CD4-positive, alpha-beta T cell (primary cell): ENCODE data around the gene FGFR1OP2. TPM values are rescaled to one million over a fixed set of nuclear protein-coding genes. Genes with fewer than 3 reads are reported as not detected.

ENCODE experiments used
- ATAC-seq: fragments of 200-7000 bp; cut with Tn5 transposase; one replicate; pipeline ENCODE4 v1.10.0; 2022; ENCODE audit warnings: mild to moderate bottlenecking; ENCODE audit not compliant: poor library complexity
- CTCF ChIA-PET: fragments of 350-600 bp; sonication (Branson Sonifier 250); formaldehyde crosslinking; loops from one replicate; lab custom pipeline; 2021; ENCODE audit warnings: antibody characterized with exemption, inconsistent platforms; lab: Charles Lee
- POLR2A ChIA-PET: fragments of 350-600 bp; sonication (Branson Sonifier 250); formaldehyde crosslinking; loops from one replicate; lab custom pipeline; 2021; ENCODE audit warnings: antibody characterized with exemption, inconsistent platforms; lab: Charles Lee
- DNase-seq, 14 experiments: peaks; one replicate each; pipeline ENCODE4 v3.0.0-alpha.2; 2013 to 2020; ENCODE audit warnings: mixed read lengths in 2 of 14
- H3K27ac ChIP-seq, 2 donors: one replicate each; pipeline versions ENCODE4 v1.5.1 to v1.7.0; 2013; ENCODE audit warnings: low read length in 2 of 2, low read depth in 1 of 2, mild to moderate bottlenecking in 1 of 2
- H3K27me3 ChIP-seq, 2 experiments: 1 replicate in 1 of 2; 2 replicates in 1 of 2; pipeline versions ENCODE4 v1.6.1 to v1.7.0; 2013; ENCODE audit warnings: low read length in 2 of 2, control low read depth in 1 of 2, mild to moderate bottlenecking in 1 of 2, moderate library complexity in 1 of 2; ENCODE audit not compliant: insufficient read depth in 2 of 2, control insufficient read depth in 1 of 2
- H3K36me3 ChIP-seq: one replicate; pipeline ENCODE4 v1.6.1; 2013; ENCODE audit warnings: low read length, control low read depth; ENCODE audit not compliant: insufficient read depth
- H3K4me1 ChIP-seq: one replicate; pipeline ENCODE4 v1.6.1; 2013; ENCODE audit warnings: low read length, control low read depth; ENCODE audit not compliant: insufficient read depth
- H3K4me3 ChIP-seq: one replicate; pipeline ENCODE4 v1.5.1; 2013; ENCODE audit warnings: mild to moderate bottlenecking, low read length, moderate library complexity
- H3K9me3 ChIP-seq, 2 experiments: 1 replicate in 1 of 2; 2 replicates in 1 of 2; pipeline versions ENCODE4 v1.6.1 to v1.7.0; 2013; ENCODE audit warnings: low read length in 2 of 2, mild to moderate bottlenecking in 2 of 2, control low read depth in 1 of 2, moderate library complexity in 1 of 2; ENCODE audit not compliant: control insufficient read depth in 1 of 2, insufficient read depth in 1 of 2
- H3K27ac Mint-ChIP-seq: one replicate; pipeline ENCODE4 v1.8.0; 2020; ENCODE audit warnings: mixed read lengths
- H3K27me3 Mint-ChIP-seq: one replicate; pipeline ENCODE4 v1.8.0; 2021; ENCODE audit warnings: mixed read lengths
- H3K36me3 Mint-ChIP-seq: one replicate; pipeline ENCODE4 v1.8.0; 2021; ENCODE audit warnings: low read depth, mixed read lengths
- H3K4me1 Mint-ChIP-seq: one replicate; pipeline ENCODE4 v1.8.0; 2021; ENCODE audit warnings: low read depth, mixed read lengths
- H3K4me3 Mint-ChIP-seq: one replicate; pipeline ENCODE4 v1.8.0; 2020; ENCODE audit warnings: mild to moderate bottlenecking, mixed read lengths
- H3K9me3 Mint-ChIP-seq: one replicate; pipeline ENCODE4 v1.8.0; 2020; ENCODE audit warnings: mixed read lengths
- intact Hi-C, 2 experiments: fragments of 100-400 bp; cut with DNase I in 1 of 2; cut with micrococcal nuclease in 1 of 2; formaldehyde crosslinking; loops; one replicate each; pipeline versions ENCODE4 v1.15.1 to v1.9.0; 2023 to 2025; cut with DNase I, micrococcal nuclease
- total RNA-seq, 174 experiments: library from RNA in 2 of 174; stranded (reverse) in 2 of 174; gene quantifications; one replicate each; pipeline ENCODE4 v1.2.3 and lab custom pipeline; 2021 to 2026
- TF ChIP-seq, protein P1 (sequence below): fragments of 200-600 bp; IDR thresholded peaks from one replicate; pipeline ENCODE4 v1.8.0; 2022; ENCODE audit warnings: antibody characterized with exemption, mild to moderate bottlenecking

FGFR1OP2 gene
- total RNA-seq, 2 experiments from 2014 or later: 44.8 to 46.8 TPM

DNA sequence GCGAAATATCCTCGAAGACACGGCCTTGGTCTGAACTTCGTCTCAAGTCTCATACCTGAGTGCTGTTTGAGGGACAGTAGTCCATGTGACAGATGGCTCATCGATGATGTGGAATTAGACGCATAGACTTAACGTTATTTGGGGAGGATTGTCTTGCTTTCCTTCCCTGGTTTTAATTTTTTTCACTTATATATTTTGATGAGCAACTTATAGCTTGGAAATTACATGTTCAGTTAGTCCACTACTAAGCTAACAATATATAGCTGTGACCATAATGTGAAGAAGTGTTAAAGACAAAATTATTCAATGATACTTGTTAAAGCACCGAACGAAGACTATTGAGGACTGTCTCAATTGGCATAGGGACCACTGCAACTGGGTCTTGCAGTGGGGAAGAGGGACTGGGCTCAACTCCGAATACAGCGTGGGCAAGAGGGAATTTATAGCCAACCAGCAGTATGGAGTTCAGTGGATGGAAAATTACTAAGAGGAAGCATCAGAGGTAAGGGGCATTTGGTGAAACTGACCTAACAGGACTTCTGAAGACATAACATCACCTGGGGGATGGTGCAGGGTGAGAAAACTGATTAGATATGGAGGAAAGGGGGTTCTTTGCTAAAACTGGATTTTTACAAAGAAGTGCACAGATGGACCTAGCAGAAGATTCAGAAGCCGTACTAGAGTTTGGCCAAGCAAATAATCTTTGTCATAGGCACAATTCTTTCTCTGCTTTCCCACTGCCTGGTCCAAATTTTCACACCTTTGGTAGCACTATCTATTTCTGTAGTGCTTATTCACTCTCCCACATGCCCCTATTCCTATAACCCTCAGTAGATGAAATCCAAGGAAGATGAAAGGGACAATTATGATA lies 76.8 kb downstream of the FGFR1OP2 start:
- ATAC-seq (no peak), DNase-seq (peak in 1 of 14 experiments; percentile 26)
- peaks cover 25% of the 10 kb centered on the region for H3K4me1 ChIP-seq
- ChIA-PET POLR2A (interaction anchor here (0.6 to 4.4 kb wide), 13 partner anchors 9 to 1963 kb away, joined by 3 to 39 read pairs (median 4); partner anchors contain the start of genes INTS13, ITPR2 and STK38L), CTCF (interaction anchor here (0.5 to 1.9 kb wide), 12 partner anchors 11 to 1925 kb away, joined by 3 to 18 read pairs (median 5); partner anchors contain the start of gene ITPR2)
- H3K4me3 ChIP-seq: peak overlapping the region; percentile 55
- H3K27me3 Mint-ChIP-seq: no peaks in the 10 kb centered on the region
- peak overlapping the region; percentile 92 to 96 for H3K27ac ChIP-seq
- H3K9me3 ChIP-seq: no peaks in the 10 kb centered on the region
- intact Hi-C loops: loop anchor here (1.0 to 10.0 kb wide), 12 partner anchors 7 to 1813 kb away; partner anchors contain the start of genes CCDC91 (in 1 of the 2), INTS13 (in 1 of the 2), ITPR2 (in 1 of the 2) and MED21 (in 1 of the 2)
- no peaks in the 10 kb centered on the region for H3K9me3 Mint-ChIP-seq
- peaks cover 50% of the 10 kb centered on the region for H3K4me1 Mint-ChIP-seq
- no peaks in the 10 kb centered on the region for H3K36me3 ChIP-seq
- H3K4me3 Mint-ChIP-seq: peak overlapping the region; percentile 93
- H3K27me3 ChIP-seq: no peaks in the 10 kb centered on the region
- H3K36me3 Mint-ChIP-seq: peaks cover 14% of the 10 kb centered on the region
- H3K27ac Mint-ChIP-seq: peak overlapping the region; percentile 97
- TF ChIP-seq, protein P1, sequence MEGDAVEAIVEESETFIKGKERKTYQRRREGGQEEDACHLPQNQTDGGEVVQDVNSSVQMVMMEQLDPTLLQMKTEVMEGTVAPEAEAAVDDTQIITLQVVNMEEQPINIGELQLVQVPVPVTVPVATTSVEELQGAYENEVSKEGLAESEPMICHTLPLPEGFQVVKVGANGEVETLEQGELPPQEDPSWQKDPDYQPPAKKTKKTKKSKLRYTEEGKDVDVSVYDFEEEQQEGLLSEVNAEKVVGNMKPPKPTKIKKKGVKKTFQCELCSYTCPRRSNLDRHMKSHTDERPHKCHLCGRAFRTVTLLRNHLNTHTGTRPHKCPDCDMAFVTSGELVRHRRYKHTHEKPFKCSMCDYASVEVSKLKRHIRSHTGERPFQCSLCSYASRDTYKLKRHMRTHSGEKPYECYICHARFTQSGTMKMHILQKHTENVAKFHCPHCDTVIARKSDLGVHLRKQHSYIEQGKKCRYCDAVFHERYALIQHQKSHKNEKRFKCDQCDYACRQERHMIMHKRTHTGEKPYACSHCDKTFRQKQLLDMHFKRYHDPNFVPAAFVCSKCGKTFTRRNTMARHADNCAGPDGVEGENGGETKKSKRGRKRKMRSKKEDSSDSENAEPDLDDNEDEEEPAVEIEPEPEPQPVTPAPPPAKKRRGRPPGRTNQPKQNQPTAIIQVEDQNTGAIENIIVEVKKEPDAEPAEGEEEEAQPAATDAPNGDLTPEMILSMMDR: no peak

GRCh38 chr12:27015730-27016076 lies 77.4 kb downstream of the FGFR1OP2 start:
- Mint-ChIP-seq H3K27me3 (no peaks in the 10 kb centered on the region), H3K4me3 (peak overlapping the region; percentile 93), H3K27ac (peak overlapping the region; percentile 97), H3K9me3 (no peaks in the 10 kb centered on the region), H3K36me3 (peaks cover 8% of the 10 kb centered on the region), H3K4me1 (peaks cover 43% of the 10 kb centered on the region)
- DNase-seq: peak in 3 of 14 experiments; percentile 60 to 70 (median 68)
- Histone ChIP-seq H3K27ac (peak overlapping the region; percentile 92 to 96), H3K4me1 (peaks cover 25% of the 10 kb centered on the region), H3K36me3 (no peaks in the 10 kb centered on the region), H3K27me3 (no peaks in the 10 kb centered on the region), H3K4me3 (no peak overlapping the region), H3K9me3 (no peaks in the 10 kb centered on the region)
- POLR2A ChIA-PET: interaction anchor here (0.6 to 4.4 kb wide), 14 partner anchors 8 to 1964 kb away, joined by 3 to 39 read pairs (median 4); partner anchors contain the start of genes ITPR2 and STK38L
- CTCF ChIA-PET: interaction anchor here (0.6 to 1.9 kb wide), 5 partner anchors 8 to 293 kb away, joined by 3 to 18 read pairs (median 4); no protein-coding TSS in a partner anchor
- intact Hi-C loops: loop anchor here (1.0 to 10.0 kb wide), 8 partner anchors 127 to 1813 kb away; partner anchors contain the start of genes CCDC91 (in 1 of the 2), ITPR2 (in 1 of the 2), MRPS35 (in 1 of the 2) and STK38L (in 1 of the 2)
- ATAC-seq: no peak
- TF ChIP-seq, protein P1: peak; percentile 71

Other genes with a start within 250 kb of the FGFR1OP2 start
- gene ITPR2, start 105.3 kb upstream of the FGFR1OP2 start, total RNA-seq: 10 to 100 TPM; 28.8 to 29.9 TPM
- gene INTS13, start 489 bp upstream of the FGFR1OP2 start, total RNA-seq: 10 to 100 TPM in 1 of 2 experiments, 1 to 10 TPM in 1; 8.5 to 12.1 TPM
- 1 to 10 TPM; 8.3 to 9.5 TPM for gene TM7SF3, start 75.9 kb downstream of the FGFR1OP2 start, total RNA-seq
- gene MED21, start 84.1 kb downstream of the FGFR1OP2 start, total RNA-seq: 100 to 1,000 TPM; 103 to 107 TPM
- gene C12orf71, start 144.1 kb downstream of the FGFR1OP2 start, total RNA-seq: not detected